Activated CD4-positive, alpha-beta T cell treated with anti-CD3 and anti-CD28 coated beads for 24 hours (primary cell): ENCODE results near the gene TTC13.

Source experiments
- DNase-seq, 2 donors: peaks; one replicate each; pipeline ENCODE4 v3.0.0-alpha.2; 2020; ENCODE audit warnings: low read depth in 2 of 2

TTC13 gene

GRCh38 chr1:230909974-230910754, 68.5 kb downstream of the TTC13 start:
- DNase-seq, result no peak

GRCh38 chr1:230907472-230908205, 71.0 kb downstream of the TTC13 start:
- DNase-seq, result no peak

GRCh38 chr1:230906226-230906625, 72.4 kb downstream of the TTC13 start:
- DNase-seq, result no peak

- no peak for DNase-seq
These were observed 72.9 kb downstream of the TTC13 start for GRCh38 chr1:230905733-230906132.

GRCh38 chr1:230902349-230902923, 76.2 kb downstream of the TTC13 start:
- DNase-seq, result no peak

- DNase-seq, result no peak
These were observed 77.0 kb downstream of the TTC13 start for GRCh38 chr1:230901671-230902070.

- DNase-seq, result no peak
These were observed 77.7 kb downstream of the TTC13 start for GRCh38 chr1:230900984-230901383.

- no peak for DNase-seq
These were observed 78.8 kb downstream of the TTC13 start for GRCh38 chr1:230899841-230900251.

- no peak for DNase-seq
These were observed 79.9 kb downstream of the TTC13 start for GRCh38 chr1:230898748-230899147.

- no peak for DNase-seq
These were observed 80.5 kb downstream of the TTC13 start for GRCh38 chr1:230898144-230898543.

- DNase-seq, result no peak
These were observed 81.9 kb downstream of the TTC13 start for GRCh38 chr1:230896779-230897178.

GRCh38 chr1:230895452-230895851, 83.2 kb downstream of the TTC13 start:
- DNase-seq, result no peak

GRCh38 chr1:230894664-230895063, 84.0 kb downstream of the TTC13 start:
- no peak for DNase-seq

GRCh38 chr1:230894032-230894431, 84.6 kb downstream of the TTC13 start:
- DNase-seq, result no peak

- no peak for DNase-seq
These were observed 86.6 kb downstream of the TTC13 start for GRCh38 chr1:230892018-230892491.

- no peak for DNase-seq
These were observed 87.2 kb downstream of the TTC13 start for GRCh38 chr1:230891413-230891812.

GRCh38 chr1:230884646-230885045, 94.0 kb downstream of the TTC13 start:
- no peak for DNase-seq

GRCh38 chr1:230883967-230884366, 94.7 kb downstream of the TTC13 start:
- no peak for DNase-seq

- DNase-seq, result no peak
These were observed 98.9 kb downstream of the TTC13 start for GRCh38 chr1:230879778-230880177.

- DNase-seq, result no peak
These were observed 100.1 kb downstream of the TTC13 start for GRCh38 chr1:230878591-230878990.

GRCh38 chr1:230877924-230878590, 100.6 kb downstream of the TTC13 start:
- no peak for DNase-seq
